K562 (cell line): ENCODE data around the gene C1orf167. TPM values are rescaled to one million over a fixed set of nuclear protein-coding genes. Genes with fewer than 3 reads are reported as not detected.

Experiments
- AFF4 ChIP-seq: sonication (generic); formaldehyde crosslinking; IDR thresholded peaks from 2 replicates; pipeline ENCODE4 v1.8.0; 2023; ENCODE audit warnings: mild to moderate bottlenecking, missing genetic modification reagents
- ARID1B ChIP-seq: fragments of 450-650 bp; IDR thresholded peaks from 2 replicates; pipeline ENCODE4 v1.6.1; 2016; ENCODE audit warnings: antibody characterized with exemption, mild to moderate bottlenecking, inconsistent platforms
- CHD7 ChIP-seq: fragments of 200-600 bp; sonication (generic); IDR thresholded peaks from one replicate; pipeline ENCODE4 v1.6.1; 2012; ENCODE audit warnings: mild to moderate bottlenecking, low read depth, low read length, inconsistent platforms
- CXXC5 ChIP-seq: fragments of 250-450 bp; sonication (Bioruptor Pico); IDR thresholded peaks from 2 replicates; pipeline ENCODE4 v1.8.0; 2022; ENCODE audit warnings: inconsistent platforms, mild to moderate bottlenecking, moderate library complexity
- FOXA1 ChIP-seq: fragments of 450-650 bp; IDR thresholded peaks from 2 replicates; pipeline ENCODE4 v1.6.1; 2016; ENCODE audit warnings: mild to moderate bottlenecking, borderline replicate concordance
- MAFK ChIP-seq: IDR thresholded peaks from 2 replicates; pipeline ENCODE4 v1.6.1; 2011; ENCODE audit warnings: low read length, improper control_type of control experiment
- NCOA6 ChIP-seq: fragments of 450-650 bp; IDR thresholded peaks from 2 replicates; pipeline ENCODE4 v1.6.1; 2017; ENCODE audit warnings: mild to moderate bottlenecking
- POLR2AphosphoS2 ChIP-seq: IDR thresholded peaks from 2 replicates; pipeline ENCODE4 v1.6.1; 2012; ENCODE audit warnings: low read length, improper control_type of control experiment
- RFX1 ChIP-seq: fragments of 450-650 bp; IDR thresholded peaks from 2 replicates; pipeline ENCODE4 v1.6.1; 2016; ENCODE audit warnings: mild to moderate bottlenecking, moderate library complexity
- SRF ChIP-seq, 2 experiments: fragments of 250-450, 450-650 bp in 1 of 2; sonication (Bioruptor Pico) in 1 of 2; sonication (generic) in 1 of 2; formaldehyde crosslinking; IDR thresholded peaks; 2 replicates each; pipeline versions ENCODE4 v1.5.0 to v1.5.1; 2020 to 2022; ENCODE audit warnings: mild to moderate bottlenecking in 1 of 2, missing genetic modification reagents in 1 of 2
- ZBTB7A ChIP-seq: IDR thresholded peaks from 2 replicates; pipeline ENCODE4 v1.6.1; 2011; ENCODE audit warnings: low read depth, mild to moderate bottlenecking, low read length, moderate library complexity, borderline replicate concordance; ENCODE audit not compliant: control insufficient read depth
- polyA plus RNA-seq, 8 experiments: library from polyadenylated mRNA; depleted of rRNA in 4 of 8; stranded (reverse) in 5 of 8; unstranded in 3 of 8; fragments of >200 nt; fragmentation: Nextera tagmentation in 2 of 8; fragmentation: Illumina TruSeq in 1 of 8; extraction: Ambion mirVana in 2 of 8; extraction: Trizol in 1 of 8; gene quantifications; 2 replicates each; pipeline versions ENCODE4 v1.2.1 to v1.2.3, GENCODE V29; 2011 to 2014; ENCODE audit warnings: inconsistent platforms in 1 of 8, missing spikeins in 1 of 8
- total RNA-seq, 7 experiments: library from RNA; depleted of rRNA in 6 of 7; stranded (reverse); fragments of >200 nt in 6 of 7; fragmentation: Illumina TruSeq in 2 of 7; extraction: Trizol in 2 of 7; gene quantifications; 2 replicates each; pipeline versions ENCODE4 v1.2.1 to v1.2.3, GENCODE V29; 2011 to 2021; ENCODE audit warnings: low replicate concordance in 1 of 7

Gene C1orf167
- total and polyA plus RNA-seq, 9 of the 15 experiments (the other 6 are each of a cell fraction or from before 2014, with no cell fraction given), result 0.22 to 0.86 (median 0.31) TPM; not detected in 2

- TF ChIP-seq AFF4 (CRISPR knock-in tag), result no peak
- TF ChIP-seq ZBTB7A, result peak; percentile 72; the same call in 1 of the 2 replicates
- TF ChIP-seq MAFK, result no peak
- TF ChIP-seq POLR2AphosphoS2, result 0 out of 2 replicates have a peak, but pooled peaks have one; percentile 8
- no peak for TF ChIP-seq RFX1
- TF ChIP-seq ARID1B, result no peak
- TF ChIP-seq NCOA6, result no peak
- no peak for TF ChIP-seq FOXA1
- TF ChIP-seq SRF (CRISPR knock-in tag; IDR thresholded peaks at IDR 0.05), result 0 out of 4 replicates have a peak, but pooled peaks of 1 of the 2 experiments have one; percentile 48
- peak; percentile 77 for TF ChIP-seq CHD7
- peak; percentile 58 for TF ChIP-seq CXXC5 (CRISPR knock-in tag)
Measured at GRCh38 chr1:11796036-11796828, 34.2 kb downstream of the C1orf167 start (continued).
